ENCODE measurements around the gene NT5DC1. TPM values are rescaled to one million over a fixed set of nuclear protein-coding genes. Genes with fewer than 3 reads are reported as not detected.

Gene NT5DC1
- total RNA-seq, 1 experiment from 2014 or later: 63.7 TPM

- RAD21 ChIA-PET (ENCODE audit: low non-redundant PET in 1 of 2, low total read pairs in 2 of 2, uncharacterized antibody in 2 of 2, unreplicated experiment in 2 of 2): no interaction called here
- H3K27me3 ChIP-seq (ENCODE audit: insufficient read depth, low read length): no peaks in the 10 kb centered on the region
- ATAC-seq (no peak), DNase-seq (ENCODE audit: low read depth, low spot score) (no peak)
- BruUV-seq (replicated peaks): no TSS peak
- no peak overlapping the region for H3K9ac ChIP-seq (ENCODE audit: low read length)
- no peak for TF ChIP-seq EZH2phosphoT487 (IDR thresholded peaks at IDR 0.05; ENCODE audit: borderline replicate concordance)
- no peak for TF ChIP-seq POLR2A (IDR thresholded peaks at IDR 0.05; ENCODE audit: borderline replicate concordance, extremely low read depth, insufficient read depth, insufficient read length)
- TF ChIP-seq ZBTB33 (IDR thresholded peaks at IDR 0.05; ENCODE audit: extremely low read depth, insufficient replicate concordance, low read length): no peak
- no peak for TF ChIP-seq EZH2 (IDR thresholded peaks at IDR 0.05)
- no peak for TF ChIP-seq JUND (IDR thresholded peaks at IDR 0.05)
- TF ChIP-seq SIN3A (IDR thresholded peaks at IDR 0.05; ENCODE audit: low read depth): no peak
- TF ChIP-seq FOSL1 (IDR thresholded peaks at IDR 0.05; ENCODE audit: low read depth): no peak
- no peak for TF ChIP-seq CEBPB (IDR thresholded peaks at IDR 0.05; ENCODE audit: low read depth)
- TF ChIP-seq ZNF274 (IDR thresholded peaks at IDR 0.05; ENCODE audit: low read depth, low read length): no peak
- no peak for TF ChIP-seq REST (IDR thresholded peaks at IDR 0.05; ENCODE audit: low read depth)
- TF ChIP-seq MAX (IDR thresholded peaks at IDR 0.05): no peak
- TF ChIP-seq ZFX (IDR thresholded peaks at IDR 0.05): no peak
- H3K4me1 ChIP-seq (ENCODE audit: control insufficient read depth in 1 of 2, insufficient read depth in 2 of 2, low read length in 2 of 2): peaks cover 6 to 17% of the 10 kb centered on the region in 2 experiments
- H3K36me3 ChIP-seq (ENCODE audit: control insufficient read depth in 1 of 2, insufficient read depth in 2 of 2, low read length in 2 of 2): peaks cover 0 to 12% of the 10 kb centered on the region in 2 experiments; a peak in 2 of 4 replicates
- H4K20me1 ChIP-seq (ENCODE audit: insufficient read depth): no peaks in the 10 kb centered on the region
- peaks cover 38% of the 10 kb centered on the region for H3K79me2 ChIP-seq (ENCODE audit: insufficient read depth, low read length)
- H3K27ac ChIP-seq (ENCODE audit: low read depth, low read length): no peak overlapping the region
- intact Hi-C loops (cut with micrococcal nuclease): no loop called here
- no peak overlapping the region for H2AFZ ChIP-seq (ENCODE audit: low read depth, low read length, poor library complexity, severe bottlenecking)
- CTCF ChIA-PET: no interaction called here
- H3K4me2 ChIP-seq (ENCODE audit: low read length): peak overlapping the region; percentile 88
- no peaks in the 10 kb centered on the region for H3K9me3 ChIP-seq (ENCODE audit: control insufficient read depth in 1 of 2, insufficient read depth in 1 of 2, low read depth in 1 of 2, low read length in 2 of 2)
- POLR2A ChIA-PET: no interaction called here
- H3K4me3 ChIP-seq (replicated peaks in 1 of 2; ENCODE audit: low read depth in 1 of 2, low read length in 2 of 2): peak overlapping the region in 1 of 2 experiments; percentile 95; a peak in 2 of 4 replicates
- H3K9me2 ChIP-seq (ENCODE audit: insufficient read depth): no peaks in the 10 kb centered on the region
Measured at GRCh38 chr6:116280933-116281316, 180.3 kb downstream of the NT5DC1 start.
